Muscle layer of duodenum (tissue), 2 donors: Measurements from ENCODE around the gene CHST6.
A peak's percentile ranks its signal among the peaks of the same experiment; 100 is the strongest.
"Not testable (repeated sequence)": the region's sequence is repeated elsewhere in the genome, so short reads cannot be mapped to it uniquely, and the experiment has no call there.

Experiments used
- H3K27ac ChIP-seq: one replicate; pipeline ENCODE4 v1.7.0; 2013; ENCODE audit warnings: mild to moderate bottlenecking, low read length
- H3K27me3 ChIP-seq: one replicate; pipeline ENCODE4 v1.7.0; 2013; ENCODE audit warnings: low read depth, mild to moderate bottlenecking, control low read depth, low read length
- H3K36me3 ChIP-seq, 2 donors: one replicate each; pipeline ENCODE4 v1.7.0; 2013; ENCODE audit warnings: low read length in 2 of 2, control low read depth in 1 of 2, mild to moderate bottlenecking in 1 of 2; ENCODE audit not compliant: insufficient read depth in 2 of 2, control insufficient read depth in 1 of 2
- H3K4me1 ChIP-seq, 2 donors: one replicate each; pipeline ENCODE4 v1.7.0; 2013; ENCODE audit warnings: low read length in 2 of 2, mild to moderate bottlenecking in 2 of 2, control low read depth in 1 of 2, moderate library complexity in 1 of 2; ENCODE audit not compliant: insufficient read depth in 2 of 2, control insufficient read depth in 1 of 2
- H3K4me3 ChIP-seq, 2 donors: one replicate each; pipeline ENCODE4 v1.7.0; 2013; ENCODE audit warnings: low read length in 2 of 2, low read depth in 1 of 2, mild to moderate bottlenecking in 1 of 2
- H3K9me3 ChIP-seq, 2 donors: one replicate each; pipeline ENCODE4 v1.7.0; 2013; ENCODE audit warnings: low read length in 2 of 2, control low read depth in 1 of 2, mild to moderate bottlenecking in 1 of 2; ENCODE audit not compliant: control insufficient read depth in 1 of 2
- donor health status: healthy.

The CHST6 gene

GRCh38 chr16:75457485-75458021 lies 37.7 kb downstream of the CHST6 start:
- H3K27ac ChIP-seq = no peak overlapping the region
- no peaks in the 10 kb centered on the region for H3K36me3 ChIP-seq
- H3K27me3 ChIP-seq = no peaks in the 10 kb centered on the region
- H3K4me3 ChIP-seq = no peak overlapping the region
- no peaks in the 10 kb centered on the region for H3K9me3 ChIP-seq
- H3K4me1 ChIP-seq = peaks cover 8 to 14% of the 10 kb centered on the region in 2 donors

GRCh38 chr16:75456971-75457370 lies 38.3 kb downstream of the CHST6 start:
- Histone ChIP-seq H3K4me1 (peaks cover 8 to 12% of the 10 kb centered on the region in 2 donors), H3K27ac (no peak overlapping the region), H3K27me3 (no peaks in the 10 kb centered on the region), H3K9me3 (no peaks in the 10 kb centered on the region), H3K4me3 (no peak overlapping the region), H3K36me3 (no peaks in the 10 kb centered on the region)

GRCh38 chr16:75456486-75456885 lies 38.8 kb downstream of the CHST6 start:
- H3K4me1 ChIP-seq = peaks cover 8 to 10% of the 10 kb centered on the region in 2 donors
- not testable (repeated sequence) for H3K4me3 ChIP-seq, H3K36me3 ChIP-seq, H3K9me3 ChIP-seq, H3K27ac ChIP-seq, H3K27me3 ChIP-seq

- no peak overlapping the region for H3K27ac ChIP-seq
- H3K27me3 ChIP-seq = no peaks in the 10 kb centered on the region
- H3K36me3 ChIP-seq = peaks cover 4 to 9% of the 10 kb centered on the region in 2 donors
- H3K9me3 ChIP-seq = no peaks in the 10 kb centered on the region
- H3K4me3 ChIP-seq = no peak overlapping the region
- peaks cover 5 to 8% of the 10 kb centered on the region in 2 donors for H3K4me1 ChIP-seq
Measured at GRCh38 chr16:75455677-75456076, 39.6 kb downstream of the CHST6 start.

GRCh38 chr16:75452464-75453190 lies 42.6 kb downstream of the CHST6 start:
- Histone ChIP-seq H3K36me3 (peaks cover 11 to 20% of the 10 kb centered on the region in 2 donors), H3K9me3 (no peaks in the 10 kb centered on the region), H3K4me1 (peaks cover 0 to 3% of the 10 kb centered on the region in 2 donors), H3K27ac (no peak overlapping the region), H3K27me3 (no peaks in the 10 kb centered on the region), H3K4me3 (no peak overlapping the region)

- H3K9me3 ChIP-seq = no peaks in the 10 kb centered on the region
- no peak overlapping the region for H3K4me3 ChIP-seq
- H3K4me1 ChIP-seq = no peaks in the 10 kb centered on the region
- H3K27ac ChIP-seq = no peak overlapping the region
- H3K27me3 ChIP-seq = no peaks in the 10 kb centered on the region
- peaks cover 18% of the 10 kb centered on the region in 2 donors for H3K36me3 ChIP-seq
Measured at GRCh38 chr16:75446416-75446815, 48.8 kb downstream of the CHST6 start.

GRCh38 chr16:75445298-75445697 lies 49.9 kb downstream of the CHST6 start:
- Histone ChIP-seq H3K9me3 (no peaks in the 10 kb centered on the region), H3K4me3 (no peak overlapping the region), H3K36me3 (peaks cover 7 to 14% of the 10 kb centered on the region in 2 donors), H3K27ac (no peak overlapping the region), H3K27me3 (no peaks in the 10 kb centered on the region), H3K4me1 (no peaks in the 10 kb centered on the region)

GRCh38 chr16:75443298-75443697 lies 51.9 kb downstream of the CHST6 start:
- no peak overlapping the region for H3K4me3 ChIP-seq
- H3K9me3 ChIP-seq = no peaks in the 10 kb centered on the region
- no peaks in the 10 kb centered on the region for H3K27me3 ChIP-seq
- no peaks in the 10 kb centered on the region for H3K4me1 ChIP-seq
- no peak overlapping the region for H3K27ac ChIP-seq
- H3K36me3 ChIP-seq = peaks cover 0 to 14% of the 10 kb centered on the region in 2 donors

- no peaks in the 10 kb centered on the region for H3K27me3 ChIP-seq
- peak overlapping the region; percentile 82 to 96 for H3K4me3 ChIP-seq
- peak overlapping the region; percentile 100 for H3K27ac ChIP-seq
- no peaks in the 10 kb centered on the region for H3K36me3 ChIP-seq
- no peaks in the 10 kb centered on the region for H3K9me3 ChIP-seq
- peaks cover 0 to 2% of the 10 kb centered on the region in 2 donors for H3K4me1 ChIP-seq
Measured at GRCh38 chr16:75433732-75434413, 61.4 kb downstream of the CHST6 start.

- Histone ChIP-seq H3K4me3 (peak within 1 kb of the TSS; percentile 82 to 96), H3K36me3 (no peaks in the 10 kb centered on the region), H3K27me3 (no peaks in the 10 kb centered on the region), H3K27ac (peak within 1 kb of the TSS; percentile 100), H3K4me1 (peaks cover 0 to 2% of the 10 kb centered on the region in 2 donors), H3K9me3 (no peaks in the 10 kb centered on the region)
Measured at GRCh38 chr16:75432828-75433731, 62.2 kb downstream of the CHST6 start, which contains the start of gene CFDP1. TSS of gene CFDP1 (minus strand) at chr16:75433503. CDS start at chr16:75433352, 151 bp downstream.
